GM21515 (cell line): ENCODE results near the gene TMEM212.

Source experiments
- ATAC-seq: cut with Tn5 transposase; IDR thresholded peaks from one replicate; pipeline ENCODE4 v1.9.1; 2021; ENCODE audit not compliant: unreplicated experiment

Gene TMEM212

DNA sequence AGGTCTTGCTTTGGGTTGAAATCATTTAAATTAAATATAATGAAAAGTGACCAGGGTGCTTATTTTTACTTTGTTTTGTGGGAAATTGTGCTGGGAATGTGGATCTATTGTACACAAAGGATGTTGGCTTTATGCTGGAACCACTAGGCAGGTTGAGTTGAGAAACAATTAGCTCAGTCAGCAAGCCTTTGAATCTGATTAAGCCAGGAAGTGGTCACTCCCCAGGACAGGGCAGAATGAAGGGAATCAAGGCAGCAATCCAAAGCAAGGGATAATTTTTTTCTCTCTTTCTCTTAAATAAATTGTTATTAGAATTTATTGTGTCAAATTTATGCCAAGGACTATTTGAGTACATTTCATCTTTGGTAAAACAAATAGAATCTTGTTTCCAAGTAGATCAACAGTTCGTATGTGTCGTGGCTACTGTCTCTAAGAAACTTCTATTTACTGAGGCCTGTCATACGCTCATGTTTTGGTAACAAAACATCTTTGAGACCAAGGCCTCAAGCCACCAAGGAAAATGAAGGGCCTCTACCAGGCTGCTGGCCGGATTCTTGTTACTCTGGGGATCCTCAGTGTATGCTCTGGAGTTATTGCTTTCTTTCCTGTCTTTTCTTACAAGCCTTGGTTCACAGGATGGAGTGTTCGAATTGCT lies at the start of gene TMEM212:
TSS of gene TMEM212 (plus strand) at position 486 of the 655 bp plus-strand sequence. CDS start at position 521, 35 bp downstream.
- no peak for ATAC-seq

DNA sequence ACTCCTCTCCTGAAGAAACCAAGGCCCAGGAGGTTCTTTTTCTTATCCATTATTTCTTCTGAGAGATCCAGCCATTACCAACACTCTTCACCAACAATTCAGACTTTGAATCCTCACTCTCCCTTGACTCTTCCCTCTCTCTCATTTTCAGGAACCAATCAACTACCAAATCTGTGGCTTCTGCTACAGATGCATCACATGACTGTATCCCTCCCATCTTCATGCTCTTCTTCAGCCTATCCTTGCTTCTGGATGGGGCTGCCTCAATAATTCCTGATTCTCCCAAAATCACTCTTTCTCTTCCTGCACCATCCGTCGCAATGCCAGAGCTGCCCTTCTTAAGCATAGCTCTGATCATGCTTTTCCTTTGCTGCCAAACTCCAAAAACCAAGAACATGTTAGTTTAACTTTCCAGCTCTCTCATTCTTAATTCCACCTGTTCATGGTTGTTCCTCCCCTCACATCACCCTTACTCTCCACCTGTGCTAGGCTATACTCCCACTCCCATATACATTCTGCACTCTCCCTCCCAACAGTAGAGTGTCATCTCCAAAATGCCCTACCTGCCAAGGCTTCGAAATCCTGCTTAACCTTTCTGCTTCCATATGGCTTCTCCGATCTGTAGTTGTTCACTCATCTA lies 46.4 kb upstream of the TMEM212 start:
- no peak for ATAC-seq

DNA sequence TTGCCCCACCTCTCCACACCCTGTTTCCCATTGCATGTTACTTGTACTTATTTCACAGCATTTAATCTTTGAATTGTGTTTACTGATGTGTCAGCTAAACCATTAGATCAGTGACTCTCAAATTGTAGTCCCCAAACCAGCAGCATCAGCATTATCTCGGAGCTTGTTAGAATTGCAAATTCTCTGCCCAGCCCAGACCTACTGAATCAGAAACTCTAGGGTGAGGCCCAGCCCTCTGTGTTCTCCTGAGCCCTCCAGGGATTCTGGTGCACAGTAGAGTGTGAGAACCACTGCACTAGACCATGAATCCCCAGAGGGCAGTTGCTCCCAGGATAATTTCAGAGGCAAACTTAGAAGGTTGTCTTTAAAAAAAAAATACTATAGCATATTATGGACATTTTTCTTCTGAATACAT lies 45.9 kb upstream of the TMEM212 start:
- no peak for ATAC-seq

DNA sequence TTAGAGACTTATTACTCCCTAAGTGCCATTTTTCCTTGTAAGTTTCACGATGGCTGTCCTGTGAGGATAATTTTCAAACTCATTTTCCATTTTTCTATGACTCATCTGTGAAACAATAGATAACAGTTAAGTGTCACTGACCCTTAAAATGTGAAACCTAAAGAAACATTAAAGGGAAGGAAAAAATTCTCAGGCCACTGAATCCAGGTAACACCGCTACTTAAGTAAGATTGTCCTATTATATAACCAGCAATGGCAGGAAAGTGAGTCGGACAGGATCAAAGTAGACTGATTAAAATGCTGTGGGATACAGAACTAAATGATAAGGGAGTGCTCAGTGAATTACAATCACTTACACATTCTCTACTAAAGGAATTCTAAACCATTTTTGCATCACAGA lies 45.3 kb upstream of the TMEM212 start:
- ATAC-seq: no peak

DNA sequence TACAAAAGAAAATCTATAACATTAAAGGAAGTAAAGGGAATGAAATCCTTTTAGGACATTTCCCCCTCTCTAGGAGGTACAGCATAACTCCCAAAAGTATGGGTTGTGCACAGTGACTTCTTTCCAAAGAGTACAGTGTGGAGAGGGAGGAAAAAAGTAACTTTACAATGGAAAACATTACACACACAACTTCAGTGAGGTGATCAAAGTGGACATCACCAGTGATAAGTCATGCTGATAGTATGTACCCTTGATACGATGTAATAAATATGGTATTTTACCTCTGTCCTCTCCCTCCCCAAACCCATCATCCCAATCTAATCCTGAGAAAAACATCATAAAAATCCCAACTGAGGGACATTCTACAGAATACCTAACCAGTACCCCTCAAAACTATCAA lies 43.6 kb upstream of the TMEM212 start:
- no peak for ATAC-seq

DNA sequence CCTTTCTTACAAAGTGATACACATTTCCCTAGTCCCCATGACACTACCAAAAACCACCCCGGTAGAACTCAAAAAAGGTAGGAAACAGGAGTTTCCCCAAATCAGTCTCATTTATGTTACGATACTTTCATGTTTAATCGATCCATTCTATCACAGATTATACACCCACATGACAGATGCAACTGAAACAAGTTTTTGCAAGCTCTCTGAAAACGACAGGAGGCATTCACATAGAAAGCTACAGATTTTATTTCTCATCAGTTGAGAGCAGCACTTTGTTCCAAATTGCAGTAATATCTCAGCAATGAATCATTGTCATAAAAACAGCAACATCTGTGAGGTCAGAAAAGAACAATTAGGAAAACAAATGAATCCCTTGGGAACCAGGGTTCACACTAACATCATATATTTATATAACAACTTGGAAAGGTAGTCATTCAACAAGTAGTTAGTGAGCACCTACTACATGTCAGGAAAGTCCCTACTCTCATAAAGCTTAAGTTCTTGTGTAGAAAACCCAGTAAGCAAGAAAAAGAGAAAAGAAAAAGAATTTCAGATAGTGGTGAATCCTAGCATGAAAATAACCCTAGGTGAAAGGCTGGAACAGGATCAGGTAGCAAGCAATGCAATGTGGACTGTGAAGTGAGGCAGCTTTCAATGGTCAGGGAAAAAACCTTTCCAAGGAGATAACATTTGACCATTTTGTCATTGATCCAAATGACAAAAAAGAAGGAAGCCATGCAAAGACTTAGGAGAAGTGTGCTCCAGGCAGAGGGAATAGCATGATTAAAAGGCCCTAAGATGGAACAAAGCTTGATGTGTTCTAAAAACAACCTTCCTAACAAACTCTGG lies 41.2 kb upstream of the TMEM212 start:
- ATAC-seq: no peak

DNA sequence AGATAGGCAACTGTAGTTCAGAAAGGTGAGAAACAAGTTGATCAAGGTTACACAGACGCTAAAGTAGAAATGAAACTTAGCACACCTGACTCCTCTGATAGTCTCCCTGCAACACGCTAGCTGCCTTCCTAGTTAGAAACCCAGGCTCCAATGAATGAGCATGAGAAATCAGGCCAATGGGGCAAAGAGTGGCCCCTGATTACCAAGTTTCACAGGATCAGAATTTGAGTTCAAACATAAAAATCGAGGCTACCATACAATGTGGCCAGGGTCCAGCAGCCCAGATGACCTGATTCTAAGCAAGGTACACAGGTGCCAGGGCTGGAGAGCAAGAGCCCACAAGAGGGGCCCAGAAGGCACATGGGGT lies 40.6 kb upstream of the TMEM212 start:
- no peak for ATAC-seq

DNA sequence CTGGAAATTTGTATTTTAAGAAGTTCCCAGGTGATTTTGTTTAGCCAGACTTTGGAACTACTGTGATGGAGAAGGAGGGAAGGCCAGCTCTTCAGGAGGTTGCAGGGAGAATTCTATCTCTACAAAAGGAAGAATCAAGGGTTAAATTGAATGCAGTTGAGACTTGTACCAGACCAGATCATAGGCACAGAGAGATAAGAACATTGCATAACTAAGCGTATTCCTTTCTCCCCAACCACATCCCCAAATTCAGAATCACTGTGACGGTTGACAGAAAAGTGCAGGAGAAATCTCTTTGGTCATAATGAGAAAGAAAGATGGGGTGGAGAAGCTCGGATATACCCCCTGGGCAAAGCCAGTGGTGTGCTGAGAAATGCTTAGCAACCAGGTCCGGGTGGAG lies 40.1 kb upstream of the TMEM212 start:
- ATAC-seq: no peak

DNA sequence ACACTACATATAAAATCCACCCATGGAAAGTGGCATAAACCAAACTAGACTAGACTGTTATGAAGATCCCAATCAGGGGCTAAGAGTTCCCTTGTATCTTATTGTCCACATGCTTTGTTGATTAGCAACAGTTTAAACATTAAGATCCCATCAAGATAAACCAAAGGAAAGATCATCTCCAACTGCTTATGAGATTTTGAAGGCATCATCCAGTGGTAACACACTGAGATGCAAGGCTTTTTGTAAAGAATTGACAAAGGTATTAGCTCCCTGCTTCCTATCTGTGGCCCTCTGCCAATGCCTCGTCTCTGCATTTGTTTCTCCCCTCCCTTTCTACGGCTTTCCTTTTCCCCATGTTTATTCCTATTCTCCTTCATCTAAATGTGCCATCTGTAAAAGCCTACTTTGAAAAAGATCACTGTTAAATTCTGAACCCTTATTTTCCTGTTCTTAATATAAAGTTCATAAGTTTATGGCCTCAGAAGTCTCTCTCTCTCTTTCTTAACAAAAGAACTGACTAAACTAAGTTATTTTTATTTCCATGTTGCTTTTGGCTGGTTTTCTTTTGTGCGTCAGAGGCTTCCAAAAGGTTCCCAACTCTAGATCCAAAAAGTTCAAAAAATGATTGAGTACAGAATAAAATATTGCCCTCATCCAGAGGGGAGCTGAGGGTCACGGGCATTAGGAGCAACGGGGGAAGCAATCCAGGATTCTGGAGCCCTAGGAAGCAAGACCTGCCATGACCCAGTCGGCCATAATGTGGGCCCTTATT lies 38.3 kb upstream of the TMEM212 start:
- no peak for ATAC-seq

DNA sequence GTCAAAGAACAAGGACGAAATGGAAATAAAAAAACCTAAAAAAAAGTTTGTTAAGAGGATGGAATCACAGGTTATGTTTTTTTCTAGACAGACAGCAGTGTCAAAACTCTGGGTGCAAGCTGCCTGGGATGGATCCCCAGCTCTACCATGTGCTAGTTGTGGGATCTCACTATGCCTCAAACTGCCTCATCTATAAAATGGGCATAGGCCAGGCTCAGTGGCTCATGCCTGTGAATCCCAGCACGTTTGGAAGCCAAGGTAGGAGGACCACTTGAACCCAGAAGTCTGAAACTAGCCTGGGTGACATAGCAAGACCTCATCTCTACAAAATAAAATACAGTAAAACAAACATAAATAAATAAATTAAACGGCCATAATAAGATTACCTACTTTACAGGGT lies 37.5 kb upstream of the TMEM212 start:
- ATAC-seq: no peak

DNA sequence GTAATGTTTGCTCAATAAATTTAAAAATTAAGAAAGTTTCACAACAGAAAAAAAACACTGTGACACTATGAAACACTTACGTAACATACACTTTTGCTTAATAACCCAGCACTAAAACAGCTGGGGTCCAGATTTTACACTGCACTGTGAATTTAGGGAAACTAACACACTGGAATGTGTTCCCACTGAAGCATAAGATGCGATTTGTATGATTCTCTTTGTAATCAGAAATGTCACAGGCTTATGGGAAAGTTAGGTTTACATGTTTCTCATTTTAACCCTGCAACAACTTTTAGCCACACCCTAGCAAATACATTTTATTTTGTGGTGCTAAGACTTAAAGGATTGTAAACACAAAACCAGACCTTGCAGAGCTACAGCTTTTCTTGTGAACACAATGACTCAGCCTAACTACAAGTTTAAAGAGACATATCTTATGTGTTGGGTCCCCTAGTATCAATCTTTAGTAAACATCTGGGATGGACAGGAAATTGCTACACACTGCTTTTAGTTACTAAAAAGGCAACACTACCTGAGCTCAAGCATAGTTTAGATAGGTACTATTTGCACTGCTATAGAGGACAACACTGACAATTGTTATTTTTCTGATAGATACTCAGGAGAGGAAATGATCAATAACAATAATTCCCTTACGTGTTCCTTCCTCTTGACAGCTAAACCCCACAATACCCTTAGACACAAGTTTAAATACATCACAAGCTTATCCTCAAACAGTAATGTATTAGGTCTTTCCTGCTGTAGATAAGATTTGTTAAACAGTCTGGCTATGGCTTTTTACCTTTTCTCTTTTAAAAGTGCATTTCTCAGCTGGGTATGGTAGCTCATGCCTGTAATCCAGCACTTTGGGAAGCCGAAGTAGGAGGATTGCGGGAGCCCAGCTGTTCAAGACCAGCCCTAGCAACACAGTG lies 36.7 kb upstream of the TMEM212 start:
- no peak for ATAC-seq

DNA sequence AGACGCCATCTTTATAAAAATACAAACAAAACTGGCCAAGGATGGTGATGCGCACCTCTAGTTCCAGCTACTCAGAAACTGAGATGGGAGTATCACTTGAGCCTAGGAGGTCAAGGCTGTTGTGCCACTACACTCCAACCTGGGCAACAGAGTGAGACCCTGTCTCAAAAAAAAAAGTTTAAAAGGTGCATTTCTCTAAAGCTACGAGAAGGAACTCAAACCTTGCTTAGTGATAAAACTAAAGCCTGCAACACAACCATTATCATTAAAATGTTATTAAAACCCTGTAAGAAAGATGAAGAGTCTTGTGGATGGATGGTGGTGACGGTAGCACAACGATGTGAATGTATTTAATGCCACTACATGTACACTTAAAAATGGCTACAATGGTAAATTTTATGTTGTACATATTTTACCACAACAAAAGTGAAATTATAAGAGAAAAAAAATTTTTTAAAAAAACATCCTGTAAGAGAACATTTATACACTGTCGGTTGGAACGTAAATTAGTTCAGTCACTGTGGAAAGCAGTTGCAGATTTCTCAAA lies 35.9 kb upstream of the TMEM212 start:
- no peak for ATAC-seq

DNA sequence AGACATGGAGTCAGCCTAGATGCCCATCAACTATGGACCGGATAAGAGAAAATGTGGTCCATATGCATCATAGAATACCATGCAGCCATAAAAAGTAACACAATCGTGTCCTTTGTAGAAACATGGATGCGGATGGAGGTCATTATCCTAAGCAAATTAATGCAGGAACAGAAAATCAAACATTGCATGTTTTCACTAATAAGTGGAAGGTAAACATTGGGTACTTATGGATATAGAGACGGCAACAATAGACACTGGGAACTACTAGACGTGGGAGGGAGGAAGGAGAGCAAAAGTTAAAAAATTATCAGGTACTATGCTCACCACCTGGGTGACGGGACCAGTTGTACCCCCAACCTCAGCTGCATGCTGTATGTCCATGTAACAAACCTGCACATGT lies 35.3 kb upstream of the TMEM212 start:
- no peak for ATAC-seq

DNA sequence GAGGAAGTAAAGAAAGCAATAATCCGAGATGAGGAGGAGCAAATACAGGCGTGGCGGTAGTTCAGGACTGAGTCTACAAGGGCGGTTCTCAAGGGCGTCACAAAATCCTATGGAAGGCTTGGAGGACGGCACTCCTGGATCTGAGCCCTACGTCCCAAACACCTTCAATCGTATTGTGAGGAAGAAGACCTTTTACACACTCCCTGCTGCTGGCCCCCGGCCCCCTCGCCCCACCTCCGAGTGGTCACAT lies 33.6 kb upstream of the TMEM212 start:
- ATAC-seq: peak; percentile 28

DNA sequence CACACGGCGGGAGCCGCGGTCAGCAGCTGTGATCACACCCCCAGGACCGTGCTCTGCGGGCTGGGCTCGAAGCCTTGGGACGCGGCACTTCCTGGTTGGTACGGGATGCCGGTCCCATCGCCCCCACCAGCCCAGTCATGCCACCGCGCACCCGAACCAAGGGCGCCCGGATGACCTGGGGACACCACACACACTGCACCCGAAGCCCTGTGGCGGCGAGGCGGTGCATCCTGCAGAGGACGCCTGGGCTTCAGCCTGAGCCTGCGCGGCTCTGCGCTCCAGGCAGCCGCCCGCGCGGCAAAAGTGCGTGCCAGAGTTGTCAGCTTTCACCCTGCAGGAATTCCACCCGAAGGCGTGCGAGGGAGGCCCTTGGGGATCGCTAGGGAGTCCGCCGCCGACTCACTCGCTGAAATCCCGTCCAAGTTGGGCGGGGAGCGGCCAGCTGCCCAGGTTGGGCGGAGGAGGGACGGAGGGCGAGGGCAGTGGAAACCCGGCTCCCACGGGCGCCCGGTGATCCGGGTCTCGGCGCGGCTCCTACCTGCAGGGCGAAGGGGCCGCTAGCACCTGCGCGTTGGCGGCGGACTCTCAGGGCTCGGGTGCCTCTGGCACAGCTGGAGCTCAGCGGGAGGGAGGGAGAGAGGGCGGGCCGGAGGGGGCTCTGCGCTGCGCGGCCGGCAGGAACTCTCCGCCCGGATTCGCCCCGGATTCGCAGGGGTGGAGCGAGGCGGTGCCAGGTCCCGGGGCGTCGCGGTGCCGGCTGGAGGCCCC lies 33.1 kb upstream of the TMEM212 start, which contains the start of gene PLD1:
TSS of gene PLD1 (minus strand) at position 623 of the 768 bp plus-strand sequence. CDS start 72,432 bp downstream, outside the sequence.
- ATAC-seq: peak; percentile 67

DNA sequence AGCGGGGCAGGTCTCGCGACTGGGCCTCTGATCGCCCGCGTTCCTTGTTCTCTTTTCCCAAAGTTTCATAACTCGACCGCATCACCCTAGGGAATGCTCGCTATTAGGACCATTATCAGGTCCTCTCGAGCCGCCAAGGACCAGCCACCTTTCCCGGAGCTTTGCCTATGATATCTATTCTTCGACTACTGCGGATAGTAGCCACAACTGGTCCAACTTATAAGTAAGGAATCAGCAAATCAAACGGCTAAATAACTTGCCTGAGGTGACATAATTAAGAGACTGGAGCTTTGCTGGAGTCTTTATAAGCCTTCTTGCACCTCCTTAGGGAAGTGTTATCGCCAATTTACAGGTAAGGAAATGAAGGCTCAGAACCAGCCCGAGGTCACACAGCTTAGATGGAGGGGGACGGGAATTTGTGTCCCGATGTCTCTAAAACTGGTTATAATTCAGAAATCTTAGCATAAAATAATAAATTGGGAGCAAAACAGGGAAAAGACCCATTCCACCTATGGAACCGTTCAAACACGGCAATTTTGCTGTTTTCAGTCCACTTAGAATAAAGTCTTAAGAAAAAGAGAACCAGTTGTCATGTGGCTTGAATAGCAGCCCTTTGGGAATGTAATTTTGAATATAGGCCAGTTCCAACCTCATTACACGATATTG lies 32.4 kb upstream of the TMEM212 start:
- no peak for ATAC-seq

DNA sequence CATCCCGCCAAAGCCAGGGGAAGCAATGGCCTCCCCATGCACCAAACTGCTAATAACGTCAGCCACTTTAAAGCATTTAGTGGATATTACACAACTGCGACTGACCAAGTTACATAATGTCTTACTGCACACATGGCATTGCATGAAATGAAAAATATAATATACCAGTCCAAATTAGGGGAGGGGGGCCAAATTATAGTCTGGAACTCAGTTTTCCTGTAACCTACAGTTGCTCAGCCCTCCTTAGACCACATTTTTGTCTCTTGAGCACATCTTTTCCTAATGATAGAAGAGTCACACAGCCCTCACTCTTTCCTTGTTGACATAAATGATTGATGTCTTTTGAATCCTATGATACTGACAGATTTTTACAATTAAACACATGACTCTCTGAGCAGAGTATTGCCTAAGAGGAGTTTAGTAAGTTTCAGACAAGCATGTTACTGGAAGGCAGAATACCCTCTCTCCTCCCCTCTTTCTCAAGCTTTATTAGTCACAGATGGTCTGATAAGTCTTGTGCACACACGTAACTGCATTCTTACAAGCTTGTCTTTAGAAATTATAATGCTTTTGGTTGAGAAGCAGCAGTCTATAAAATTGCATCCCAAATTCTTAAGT lies 31.7 kb upstream of the TMEM212 start:
- no peak for ATAC-seq

DNA sequence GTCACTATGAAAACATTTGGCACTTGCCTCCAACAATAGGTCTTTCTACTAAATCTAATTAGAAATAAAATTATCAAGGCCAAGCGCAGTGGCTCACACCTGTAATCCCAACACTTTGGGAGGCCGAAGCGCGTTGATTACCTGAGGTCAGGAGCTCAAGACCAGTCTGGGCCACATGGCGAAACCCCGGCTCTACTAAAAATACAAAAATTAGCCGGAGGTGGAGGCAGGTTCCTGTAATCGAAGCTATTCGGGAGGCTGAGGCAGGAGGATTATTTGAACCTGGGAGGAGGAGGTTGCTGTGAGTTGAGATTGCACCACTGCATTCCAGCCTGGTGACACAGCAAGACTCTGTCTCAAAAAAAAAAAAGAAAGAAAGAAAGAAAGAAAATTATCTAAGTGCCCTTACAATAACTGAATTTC lies 31.2 kb upstream of the TMEM212 start:
- ATAC-seq: no peak
